ENCODE data around the gene PKP1.

The PKP1 gene

DNA sequence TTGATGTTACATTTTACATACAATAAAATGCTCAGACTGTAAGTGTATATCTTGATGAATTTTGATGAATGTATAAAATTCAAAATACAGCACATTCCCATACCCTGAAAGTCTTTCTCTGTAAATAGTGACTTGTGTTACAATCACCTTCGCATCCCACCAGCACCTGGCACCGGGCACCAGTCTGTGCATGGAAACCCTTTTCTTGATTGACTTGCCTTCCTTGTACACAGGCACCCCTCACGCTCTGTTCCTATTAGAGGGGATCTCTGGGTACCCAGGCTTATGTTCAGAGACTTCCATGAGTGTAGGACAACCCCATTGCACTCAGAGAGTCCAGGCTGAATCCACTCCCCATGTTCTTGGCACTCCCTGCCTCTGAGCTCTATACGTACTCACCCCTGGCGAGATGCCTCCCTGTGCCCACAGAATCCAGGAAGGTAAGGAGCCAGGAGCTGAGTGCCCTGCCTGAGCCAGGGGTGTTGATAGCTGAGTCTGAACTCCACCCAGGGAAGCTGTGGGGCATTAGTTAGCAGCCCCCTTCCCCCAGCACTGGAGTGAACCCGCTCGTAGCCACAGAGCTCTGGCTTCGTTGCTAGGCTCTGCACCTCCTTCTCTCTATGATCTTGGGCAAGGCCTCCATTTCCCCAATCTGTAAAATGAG is 22.5 kb upstream of the PKP1 start:
- peaks cover 10% of the 10 kb centered on the region in 2 donors for H3K4me1 ChIP-seq (ENCODE audit: control insufficient read depth in 1 of 2, insufficient read depth in 2 of 2, low read length in 2 of 2)
- no peak overlapping the region for H3K27ac ChIP-seq (ENCODE audit: low read depth, low read length)
- H3K4me3 ChIP-seq (ENCODE audit: low read depth in 1 of 2, low read length in 2 of 2) = no peak overlapping the region
- H3K36me3 ChIP-seq (ENCODE audit: control insufficient read depth in 1 of 2, insufficient read depth in 2 of 2, low read length in 2 of 2) = no peaks in the 10 kb centered on the region
- H3K9ac ChIP-seq (ENCODE audit: low read depth in 1 of 2, low read length in 2 of 2) = no peak overlapping the region
- no peaks in the 10 kb centered on the region for H3K9me3 ChIP-seq (ENCODE audit: control insufficient read depth in 1 of 2, low read length in 2 of 2)
- H3K27me3 ChIP-seq (ENCODE audit: control insufficient read depth in 1 of 2, insufficient read depth in 2 of 2, low read length in 2 of 2) = peaks cover 15 to 21% of the 10 kb centered on the region in 2 donors

DNA sequence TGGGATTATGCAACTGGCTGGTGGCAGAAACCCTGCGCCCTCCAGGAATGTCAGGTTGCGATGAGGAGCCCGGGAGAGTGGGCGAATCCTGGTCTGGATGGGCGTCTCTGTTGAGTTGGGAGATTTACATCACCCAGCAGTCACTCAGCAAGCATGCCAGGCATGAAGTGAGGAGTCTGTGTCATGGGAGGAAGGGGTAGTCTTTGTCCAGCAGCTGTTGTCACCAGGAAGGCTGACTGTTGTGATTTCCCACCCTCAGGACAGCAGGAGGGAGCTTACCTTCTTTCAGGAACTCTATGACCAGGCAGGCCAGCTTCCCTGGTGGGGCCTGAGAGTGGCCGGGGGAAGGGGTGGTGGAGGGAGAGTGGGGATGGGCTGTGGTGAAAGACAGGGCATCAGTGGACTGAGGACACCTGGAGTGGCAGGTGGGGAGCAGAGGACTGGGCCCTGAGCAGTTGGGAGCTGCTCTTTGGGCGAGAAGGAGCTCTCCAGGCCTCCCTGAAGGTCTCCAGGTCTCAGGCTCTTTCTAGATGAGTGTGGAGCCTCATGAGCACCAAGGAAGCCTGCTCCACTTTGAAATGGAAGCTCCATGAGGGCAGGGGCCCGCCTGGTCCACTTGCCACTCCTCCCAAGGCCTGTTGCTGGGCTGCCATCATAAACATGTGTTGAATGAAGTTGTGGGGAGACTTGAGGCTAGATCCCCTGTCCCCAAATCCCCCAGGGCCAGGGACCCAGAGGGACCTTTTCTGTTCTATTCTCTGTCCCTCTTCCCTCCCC is 21.3 kb upstream of the PKP1 start:
- Histone ChIP-seq H3K27me3 (ENCODE audit: control insufficient read depth in 1 of 2, insufficient read depth in 2 of 2, low read length in 2 of 2) (peaks cover 15 to 24% of the 10 kb centered on the region in 2 donors), H3K27ac (ENCODE audit: low read depth, low read length) (no peak overlapping the region), H3K4me1 (ENCODE audit: control insufficient read depth in 1 of 2, insufficient read depth in 2 of 2, low read length in 2 of 2) (peaks cover 10% of the 10 kb centered on the region in 2 donors), H3K9ac (ENCODE audit: low read depth in 1 of 2, low read length in 2 of 2) (no peak overlapping the region), H3K9me3 (ENCODE audit: control insufficient read depth in 1 of 2, low read length in 2 of 2) (no peaks in the 10 kb centered on the region), H3K36me3 (ENCODE audit: control insufficient read depth in 1 of 2, insufficient read depth in 2 of 2, low read length in 2 of 2) (no peaks in the 10 kb centered on the region), H3K4me3 (ENCODE audit: low read depth in 1 of 2, low read length in 2 of 2) (no peak overlapping the region)

DNA sequence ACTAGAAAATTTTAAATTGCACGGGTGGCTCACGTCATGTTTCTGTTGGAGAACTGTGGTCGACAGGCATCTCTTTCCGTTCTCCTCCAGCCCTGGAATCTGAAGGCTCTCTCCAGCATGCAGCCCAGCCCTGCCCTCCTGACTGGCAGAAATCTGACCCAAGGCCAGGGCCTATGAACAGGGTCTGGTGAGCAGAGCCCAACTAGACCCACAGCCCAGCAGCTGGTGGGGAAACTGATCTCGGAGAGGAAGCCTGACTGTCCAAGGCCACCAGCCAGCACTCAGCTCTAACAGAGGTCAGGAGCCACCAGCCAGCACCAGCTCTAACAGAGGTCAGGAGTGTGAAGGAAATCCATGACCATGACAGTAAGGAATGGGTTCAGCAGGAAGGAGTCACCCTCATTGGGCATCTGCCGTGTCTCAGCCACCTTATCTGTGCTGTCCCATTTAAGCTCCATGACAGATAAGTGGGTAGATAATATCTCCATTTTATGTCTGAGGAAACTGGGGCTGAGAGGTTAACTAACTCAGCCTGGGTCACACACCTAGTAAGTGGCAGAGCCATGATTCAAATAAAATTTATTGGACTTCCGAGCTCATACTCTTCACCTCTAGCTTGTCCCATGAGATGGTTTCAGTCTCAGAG is 20.2 kb upstream of the PKP1 start:
- peaks cover 15 to 26% of the 10 kb centered on the region in 2 donors for H3K27me3 ChIP-seq (ENCODE audit: control insufficient read depth in 1 of 2, insufficient read depth in 2 of 2, low read length in 2 of 2)
- no peak overlapping the region for H3K4me3 ChIP-seq (ENCODE audit: low read depth in 1 of 2, low read length in 2 of 2)
- no peak overlapping the region for H3K9ac ChIP-seq (ENCODE audit: low read depth in 1 of 2, low read length in 2 of 2)
- H3K9me3 ChIP-seq (ENCODE audit: control insufficient read depth in 1 of 2, low read length in 2 of 2) = no peaks in the 10 kb centered on the region
- peaks cover 10% of the 10 kb centered on the region in 2 donors for H3K4me1 ChIP-seq (ENCODE audit: control insufficient read depth in 1 of 2, insufficient read depth in 2 of 2, low read length in 2 of 2)
- H3K27ac ChIP-seq (ENCODE audit: low read depth, low read length) = no peak overlapping the region
- H3K36me3 ChIP-seq (ENCODE audit: control insufficient read depth in 1 of 2, insufficient read depth in 2 of 2, low read length in 2 of 2) = no peaks in the 10 kb centered on the region

DNA sequence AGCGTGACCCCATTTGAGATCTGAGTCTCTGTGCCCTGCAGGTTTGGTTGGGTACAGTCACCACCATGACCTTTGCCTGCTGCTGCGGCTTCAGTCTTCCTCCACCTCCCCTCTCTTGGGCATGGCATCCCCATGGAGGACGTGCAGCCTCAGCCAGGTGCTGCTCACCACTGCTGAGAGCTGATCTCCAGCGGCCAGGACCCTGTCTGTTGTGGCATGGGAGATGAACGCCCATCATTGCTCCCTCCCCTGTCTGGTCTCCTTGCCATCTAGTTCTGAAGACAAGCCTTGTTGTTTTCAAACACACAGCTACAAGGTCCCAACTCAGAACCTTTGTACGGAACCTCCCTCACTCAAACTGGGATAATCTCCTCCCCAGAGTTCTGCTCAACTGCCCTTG is 19.2 kb upstream of the PKP1 start:
- Histone ChIP-seq H3K27ac (ENCODE audit: low read depth, low read length) (no peak overlapping the region), H3K36me3 (ENCODE audit: control insufficient read depth in 1 of 2, insufficient read depth in 2 of 2, low read length in 2 of 2) (no peaks in the 10 kb centered on the region), H3K4me1 (ENCODE audit: control insufficient read depth in 1 of 2, insufficient read depth in 2 of 2, low read length in 2 of 2) (peaks cover 10% of the 10 kb centered on the region in 2 donors), H3K4me3 (ENCODE audit: low read depth in 1 of 2, low read length in 2 of 2) (no peak overlapping the region), H3K9me3 (ENCODE audit: control insufficient read depth in 1 of 2, low read length in 2 of 2) (no peaks in the 10 kb centered on the region), H3K9ac (ENCODE audit: low read depth in 1 of 2, low read length in 2 of 2) (no peak overlapping the region), H3K27me3 (ENCODE audit: control insufficient read depth in 1 of 2, insufficient read depth in 2 of 2, low read length in 2 of 2) (peaks cover 15 to 29% of the 10 kb centered on the region in 2 donors)

DNA sequence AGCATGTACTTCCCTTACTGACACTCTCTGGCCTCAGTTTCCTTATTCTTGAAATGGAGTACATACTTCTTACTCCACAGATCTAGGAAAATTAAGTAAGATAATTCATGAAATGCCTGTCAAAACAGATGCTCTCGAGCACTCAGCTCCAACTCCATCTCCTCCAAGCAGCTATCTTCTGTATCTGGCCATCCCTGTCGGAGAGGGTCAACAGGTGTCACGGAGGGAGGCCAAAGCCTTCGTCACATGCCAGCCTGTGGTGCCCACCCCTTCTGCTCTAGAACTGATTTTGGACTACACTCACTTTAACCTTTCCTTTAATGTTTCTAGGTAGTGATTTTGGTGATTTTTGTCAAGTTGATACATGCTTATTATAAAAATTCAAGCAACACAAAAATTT is 18.8 kb upstream of the PKP1 start:
- Histone ChIP-seq H3K9me3 (ENCODE audit: control insufficient read depth in 1 of 2, low read length in 2 of 2) (no peaks in the 10 kb centered on the region), H3K4me3 (ENCODE audit: low read depth in 1 of 2, low read length in 2 of 2) (no peak overlapping the region), H3K4me1 (ENCODE audit: control insufficient read depth in 1 of 2, insufficient read depth in 2 of 2, low read length in 2 of 2) (peaks cover 7 to 8% of the 10 kb centered on the region in 2 donors), H3K27ac (ENCODE audit: low read depth, low read length) (no peak overlapping the region), H3K27me3 (ENCODE audit: control insufficient read depth in 1 of 2, insufficient read depth in 2 of 2, low read length in 2 of 2) (peaks cover 15 to 29% of the 10 kb centered on the region in 2 donors), H3K36me3 (ENCODE audit: control insufficient read depth in 1 of 2, insufficient read depth in 2 of 2, low read length in 2 of 2) (no peaks in the 10 kb centered on the region), H3K9ac (ENCODE audit: low read depth in 1 of 2, low read length in 2 of 2) (no peak overlapping the region)

DNA sequence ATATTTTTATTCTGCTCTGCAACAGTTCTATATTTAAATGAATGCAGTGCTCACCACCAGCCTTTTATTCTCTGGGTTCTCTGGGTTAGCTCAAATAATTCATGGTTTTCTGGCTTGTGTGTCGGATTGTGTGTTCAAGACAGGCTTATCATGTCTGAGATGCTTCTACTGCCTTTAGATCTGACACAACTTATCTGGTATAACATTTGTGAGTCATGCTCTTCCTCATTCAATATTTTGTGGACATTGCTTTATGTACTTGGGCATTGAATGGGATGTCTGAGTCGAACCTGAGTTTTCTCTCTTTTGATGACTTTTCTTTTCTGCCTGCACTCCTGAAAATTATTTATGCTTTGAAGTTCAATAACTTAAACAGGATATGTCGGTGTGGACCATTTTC is 17.6 kb upstream of the PKP1 start:
- Histone ChIP-seq H3K27me3 (ENCODE audit: control insufficient read depth in 1 of 2, insufficient read depth in 2 of 2, low read length in 2 of 2) (peaks cover 15 to 21% of the 10 kb centered on the region in 2 donors), H3K4me1 (ENCODE audit: control insufficient read depth in 1 of 2, insufficient read depth in 2 of 2, low read length in 2 of 2) (no peaks in the 10 kb centered on the region), H3K4me3 (ENCODE audit: low read depth in 1 of 2, low read length in 2 of 2) (no peak overlapping the region), H3K9ac (ENCODE audit: low read depth in 1 of 2, low read length in 2 of 2) (no peak overlapping the region), H3K36me3 (ENCODE audit: control insufficient read depth in 1 of 2, insufficient read depth in 2 of 2, low read length in 2 of 2) (no peaks in the 10 kb centered on the region), H3K9me3 (ENCODE audit: control insufficient read depth in 1 of 2, low read length in 2 of 2) (no peaks in the 10 kb centered on the region), H3K27ac (ENCODE audit: low read depth, low read length) (no peak overlapping the region)

DNA sequence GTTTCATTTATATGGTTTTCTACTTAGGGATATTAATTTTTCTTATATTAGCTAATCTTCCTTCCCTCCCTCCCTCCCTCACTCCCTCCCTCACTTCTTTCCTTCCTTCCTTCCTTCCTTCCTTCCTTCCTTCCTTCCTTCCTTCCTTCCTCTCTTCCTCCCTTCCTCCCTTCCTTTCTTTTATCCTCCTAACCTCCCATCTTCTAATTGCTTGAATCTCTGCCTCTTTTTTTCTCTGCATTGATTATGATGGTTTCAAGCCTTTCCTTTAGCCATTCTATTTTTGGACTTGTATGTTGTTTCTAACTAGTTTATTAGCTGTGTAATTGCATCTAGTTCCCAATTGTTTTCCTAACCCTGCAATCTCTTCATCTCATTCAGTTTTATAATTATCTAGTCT is 17.0 kb upstream of the PKP1 start:
- H3K27me3 ChIP-seq (ENCODE audit: control insufficient read depth in 1 of 2, insufficient read depth in 2 of 2, low read length in 2 of 2) = peaks cover 10 to 18% of the 10 kb centered on the region in 2 donors
- no peak overlapping the region for H3K27ac ChIP-seq (ENCODE audit: low read depth, low read length)
- H3K9ac ChIP-seq (ENCODE audit: low read depth in 1 of 2, low read length in 2 of 2) = no peak overlapping the region
- H3K4me1 ChIP-seq (ENCODE audit: control insufficient read depth in 1 of 2, insufficient read depth in 2 of 2, low read length in 2 of 2) = no peaks in the 10 kb centered on the region
- no peaks in the 10 kb centered on the region for H3K36me3 ChIP-seq (ENCODE audit: control insufficient read depth in 1 of 2, insufficient read depth in 2 of 2, low read length in 2 of 2)
- no peak overlapping the region for H3K4me3 ChIP-seq (ENCODE audit: low read depth in 1 of 2, low read length in 2 of 2)
- H3K9me3 ChIP-seq (ENCODE audit: control insufficient read depth in 1 of 2, low read length in 2 of 2) = no peaks in the 10 kb centered on the region

DNA sequence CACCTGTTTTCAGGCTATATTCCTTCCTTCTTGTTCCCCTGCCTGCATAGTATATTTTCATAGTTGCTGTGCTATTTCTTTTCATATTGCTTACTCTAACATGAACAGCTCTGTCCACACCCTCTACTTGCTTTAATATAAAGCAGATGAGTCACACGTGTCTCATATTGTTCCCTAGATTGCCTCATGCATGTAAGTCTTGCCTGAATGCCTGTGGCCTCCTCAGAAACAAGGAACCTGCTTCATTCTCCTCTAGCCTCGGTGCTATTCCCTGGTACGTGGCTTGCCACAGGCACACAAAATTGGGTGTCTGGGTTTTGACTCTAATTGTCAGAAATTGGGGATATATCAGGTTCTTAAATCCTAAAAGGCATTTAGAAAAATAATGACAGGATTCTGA is 16.5 kb upstream of the PKP1 start:
- Histone ChIP-seq H3K4me1 (ENCODE audit: control insufficient read depth in 1 of 2, insufficient read depth in 2 of 2, low read length in 2 of 2) (no peaks in the 10 kb centered on the region), H3K27ac (ENCODE audit: low read depth, low read length) (no peak overlapping the region), H3K36me3 (ENCODE audit: control insufficient read depth in 1 of 2, insufficient read depth in 2 of 2, low read length in 2 of 2) (no peaks in the 10 kb centered on the region), H3K9me3 (ENCODE audit: control insufficient read depth in 1 of 2, low read length in 2 of 2) (no peaks in the 10 kb centered on the region), H3K4me3 (ENCODE audit: low read depth in 1 of 2, low read length in 2 of 2) (no peak overlapping the region), H3K27me3 (ENCODE audit: control insufficient read depth in 1 of 2, insufficient read depth in 2 of 2, low read length in 2 of 2) (peaks cover 7 to 18% of the 10 kb centered on the region in 2 donors), H3K9ac (ENCODE audit: low read depth in 1 of 2, low read length in 2 of 2) (no peak overlapping the region)

DNA sequence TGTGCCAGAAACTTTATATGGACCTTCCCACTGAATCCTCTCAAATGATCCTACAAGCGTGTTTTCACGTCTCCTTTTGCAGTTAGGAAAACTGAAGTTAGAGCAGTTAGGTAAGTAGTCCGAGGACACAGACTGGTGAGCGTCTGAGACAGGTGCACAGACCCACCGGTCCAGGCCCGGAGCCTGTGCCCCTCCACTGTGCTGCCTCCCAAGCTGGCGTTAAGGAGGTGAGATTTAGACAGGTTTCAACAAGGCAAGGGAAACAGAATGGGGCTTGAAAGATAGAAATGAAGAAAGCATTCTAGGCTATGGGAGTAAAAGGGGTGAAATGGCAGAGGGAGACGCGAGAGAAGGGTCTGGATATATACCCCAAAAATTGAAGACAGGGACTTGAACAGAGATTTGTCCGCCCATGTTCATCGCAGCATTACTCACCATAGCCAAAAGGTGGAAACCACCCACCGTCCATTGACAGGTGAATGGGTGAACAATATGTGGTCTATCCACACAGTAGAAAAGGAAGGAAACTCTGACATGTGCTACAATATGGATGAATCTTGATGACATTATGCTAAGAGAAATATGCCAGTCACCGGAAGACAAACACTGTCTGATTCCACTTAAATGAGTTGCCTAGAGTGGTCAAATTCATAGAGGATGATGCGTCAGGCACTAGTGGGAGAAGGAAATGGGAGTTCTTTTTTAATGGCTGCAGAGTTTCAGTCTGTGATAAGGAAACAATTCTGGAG is 15.7 kb upstream of the PKP1 start:
- peaks cover 3 to 18% of the 10 kb centered on the region in 2 donors for H3K27me3 ChIP-seq (ENCODE audit: control insufficient read depth in 1 of 2, insufficient read depth in 2 of 2, low read length in 2 of 2)
- H3K4me1 ChIP-seq (ENCODE audit: control insufficient read depth in 1 of 2, insufficient read depth in 2 of 2, low read length in 2 of 2) = no peaks in the 10 kb centered on the region
- no peaks in the 10 kb centered on the region for H3K9me3 ChIP-seq (ENCODE audit: control insufficient read depth in 1 of 2, low read length in 2 of 2)
- no peaks in the 10 kb centered on the region for H3K36me3 ChIP-seq (ENCODE audit: control insufficient read depth in 1 of 2, insufficient read depth in 2 of 2, low read length in 2 of 2)
- no peak overlapping the region for H3K27ac ChIP-seq (ENCODE audit: low read depth, low read length)
- no peak overlapping the region for H3K4me3 ChIP-seq (ENCODE audit: low read depth in 1 of 2, low read length in 2 of 2)
- H3K9ac ChIP-seq (ENCODE audit: low read depth in 1 of 2, low read length in 2 of 2) = no peak overlapping the region

Measured in duodenal mucosa (tissue), 2 donors.